Measurements from ENCODE around the gene TBCE. TPM values are rescaled to one million over a fixed set of nuclear protein-coding genes. Genes with fewer than 3 reads are reported as not detected.

Gene TBCE
- total and polyA plus RNA-seq, 5 donors from 2014 or later: 13.9 to 21.4 (median 19.7) TPM

DNA sequence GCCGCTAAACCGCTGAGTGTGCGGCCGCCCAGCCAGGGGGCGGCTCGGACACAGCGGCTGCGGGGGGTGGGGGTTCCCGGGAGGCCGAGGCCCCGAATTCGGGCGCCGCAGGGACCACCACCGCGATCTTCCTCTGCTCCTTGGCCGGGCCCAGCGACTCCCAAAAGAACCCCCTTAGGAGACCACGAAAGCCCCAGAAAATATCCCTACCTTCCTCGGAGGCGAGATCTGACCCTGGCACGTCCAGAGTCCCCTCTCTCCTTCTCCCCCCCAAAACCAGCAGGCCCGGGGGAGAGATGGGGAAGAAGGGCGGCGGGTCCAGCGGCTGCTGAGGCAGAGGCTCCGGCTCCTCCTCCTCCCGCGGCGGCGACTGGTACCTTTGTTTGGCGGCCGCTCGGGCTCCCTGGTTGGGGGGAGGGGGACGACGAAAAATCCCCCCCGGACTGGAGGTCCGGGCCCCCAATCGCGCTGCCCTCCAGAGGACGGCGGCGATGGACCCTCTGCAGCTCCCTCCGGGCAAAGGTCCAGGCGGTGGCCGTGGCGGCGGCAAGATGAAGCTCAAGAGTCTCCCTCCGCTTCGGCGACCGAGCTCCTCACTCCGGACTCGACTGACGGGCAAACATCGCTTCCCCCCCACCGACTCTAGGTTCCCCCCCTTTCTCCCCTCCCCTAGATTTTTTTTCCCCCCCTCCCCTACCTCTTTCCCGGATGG is 39.5 kb upstream of the TBCE start, which contains the start of gene ARID4B:
TSS of gene ARID4B (minus strand) at position 621 of the 712 bp plus-strand sequence. CDS start 1,260 bp downstream, outside the sequence.
- Mint-ChIP-seq H3K4me1 (peaks cover 9 to 35% (median 27%) of the 10 kb centered on the region in 4 donors), H3K4me3 (peak within 1 kb of the TSS; percentile 95 to 99 (median 98)), H3K9me3 (no peaks in the 10 kb centered on the region), H3K36me3 (peaks cover 9% of the 10 kb centered on the region), H3K27me3 (no peaks in the 10 kb centered on the region), H3K27ac (peak within 1 kb of the TSS in 2 of 3 donors; percentile 94 to 96)
- H3K27ac ChIP-seq (ENCODE audit: insufficient read depth, low read length, poor library complexity, severe bottlenecking): peak within 1 kb of the TSS; percentile 97
- ATAC-seq (ENCODE audit: low read depth in 2 of 2): no peak
- no peaks in the 10 kb centered on the region for H3K27me3 ChIP-seq (ENCODE audit: control insufficient read depth, insufficient read depth, low read length)
- H3K4me1 ChIP-seq (ENCODE audit: control insufficient read depth, insufficient read depth, low read length, poor library complexity, severe bottlenecking): peaks cover 71% of the 10 kb centered on the region
- no peaks in the 10 kb centered on the region for H3K9me3 ChIP-seq (ENCODE audit: control insufficient read depth in 2 of 2, low read length in 2 of 2)
- H3K4me3 ChIP-seq (ENCODE audit: low read depth, low read length): peak within 1 kb of the TSS; percentile 99
- no peak for DNase-seq
- peaks cover 8% of the 10 kb centered on the region for H3K36me3 ChIP-seq (ENCODE audit: control insufficient read depth, insufficient read depth, low read length)

DNA sequence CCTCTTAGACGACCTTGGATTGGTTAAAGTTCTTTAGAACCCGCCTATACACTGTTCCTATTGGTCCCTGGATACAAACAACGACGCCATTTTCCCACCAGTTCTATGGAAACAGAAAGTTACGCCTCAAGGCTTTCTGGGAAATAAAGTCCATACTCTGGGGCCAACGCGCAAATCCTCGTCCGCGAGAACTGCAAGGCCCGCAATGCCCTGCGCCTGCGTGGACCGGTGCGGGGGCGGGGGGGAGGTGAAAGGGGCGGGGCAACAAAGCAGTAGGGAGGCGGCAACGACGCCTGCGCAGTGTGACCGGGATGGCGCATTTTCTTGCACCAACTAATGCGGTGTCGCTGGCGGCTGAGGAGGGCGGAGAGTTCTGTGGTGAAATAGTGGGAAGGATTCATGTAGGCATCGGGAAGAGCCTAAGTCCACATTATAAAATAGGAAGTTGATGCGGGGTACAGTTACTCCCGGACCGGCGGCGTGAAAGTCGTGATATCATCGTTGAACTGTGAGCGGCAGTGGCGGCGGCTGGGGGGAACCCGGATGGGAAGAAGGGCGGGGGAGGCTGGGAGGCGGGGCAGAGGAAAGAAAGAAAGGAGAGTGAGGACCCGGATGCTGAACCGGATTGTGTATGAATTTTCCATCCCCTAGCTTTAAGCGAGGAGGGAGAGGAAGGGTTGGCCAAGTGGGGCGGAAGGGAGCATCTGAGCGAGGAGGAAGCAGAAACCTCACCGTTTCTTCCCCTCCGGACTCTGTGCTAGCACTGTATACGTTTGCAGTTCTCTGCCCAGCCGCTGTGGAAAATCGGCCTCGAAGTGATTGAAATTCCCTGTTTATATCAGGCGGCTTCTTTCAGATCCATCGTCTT is 38.7 kb upstream of the TBCE start, which contains the start of gene GGPS1:
TSS of gene GGPS1 (plus strand) at position 300 of the 868 bp plus-strand sequence. CDS start 6,695 bp downstream, outside the sequence.
- DNase-seq (peak; percentile 97 to 99 (median 98)), ATAC-seq (ENCODE audit: low read depth in 2 of 2) (peak; percentile 84 to 90)
- Histone ChIP-seq H3K9me3 (ENCODE audit: control insufficient read depth in 2 of 2, low read length in 2 of 2) (no peaks in the 10 kb centered on the region), H3K36me3 (ENCODE audit: control insufficient read depth, insufficient read depth, low read length) (peaks cover 8% of the 10 kb centered on the region), H3K4me1 (ENCODE audit: control insufficient read depth, insufficient read depth, low read length, poor library complexity, severe bottlenecking) (peaks cover 64% of the 10 kb centered on the region), H3K27ac (ENCODE audit: insufficient read depth, low read length, poor library complexity, severe bottlenecking) (peak within 1 kb of the TSS; percentile 97), H3K4me3 (ENCODE audit: low read depth, low read length) (peak within 1 kb of the TSS; percentile 99), H3K27me3 (ENCODE audit: control insufficient read depth, insufficient read depth, low read length) (no peaks in the 10 kb centered on the region)
- Mint-ChIP-seq H3K36me3 (peaks cover 9% of the 10 kb centered on the region), H3K27me3 (no peaks in the 10 kb centered on the region), H3K9me3 (no peaks in the 10 kb centered on the region), H3K4me1 (peaks cover 9 to 32% (median 27%) of the 10 kb centered on the region in 4 donors), H3K27ac (peak within 1 kb of the TSS in 1 of 3 donors; percentile 27), H3K4me3 (no peak within 1 kb of the TSS)

GRCh38 chr1:235329139-235329902 is 37.9 kb upstream of the TBCE start:
- peak overlapping the region; percentile 97 for H3K27ac ChIP-seq (ENCODE audit: insufficient read depth, low read length, poor library complexity, severe bottlenecking)
- DNase-seq (peak in 2 of 3 donors; percentile 40 to 79), ATAC-seq (ENCODE audit: low read depth in 2 of 2) (peak; percentile 6 to 9)
- Mint-ChIP-seq H3K36me3 (peaks cover 9% of the 10 kb centered on the region), H3K4me3 (no peak overlapping the region), H3K4me1 (peaks cover 9 to 37% (median 30%) of the 10 kb centered on the region in 4 donors), H3K27me3 (no peaks in the 10 kb centered on the region), H3K27ac (no peak overlapping the region), H3K9me3 (no peaks in the 10 kb centered on the region)
- peaks cover 57% of the 10 kb centered on the region for H3K4me1 ChIP-seq (ENCODE audit: control insufficient read depth, insufficient read depth, low read length, poor library complexity, severe bottlenecking)
- H3K36me3 ChIP-seq (ENCODE audit: control insufficient read depth, insufficient read depth, low read length): peaks cover 5% of the 10 kb centered on the region
- H3K4me3 ChIP-seq (ENCODE audit: low read depth, low read length): peak overlapping the region; percentile 99
- no peaks in the 10 kb centered on the region for H3K27me3 ChIP-seq (ENCODE audit: control insufficient read depth, insufficient read depth, low read length)
- H3K9me3 ChIP-seq (ENCODE audit: control insufficient read depth in 2 of 2, low read length in 2 of 2): no peaks in the 10 kb centered on the region

DNA sequence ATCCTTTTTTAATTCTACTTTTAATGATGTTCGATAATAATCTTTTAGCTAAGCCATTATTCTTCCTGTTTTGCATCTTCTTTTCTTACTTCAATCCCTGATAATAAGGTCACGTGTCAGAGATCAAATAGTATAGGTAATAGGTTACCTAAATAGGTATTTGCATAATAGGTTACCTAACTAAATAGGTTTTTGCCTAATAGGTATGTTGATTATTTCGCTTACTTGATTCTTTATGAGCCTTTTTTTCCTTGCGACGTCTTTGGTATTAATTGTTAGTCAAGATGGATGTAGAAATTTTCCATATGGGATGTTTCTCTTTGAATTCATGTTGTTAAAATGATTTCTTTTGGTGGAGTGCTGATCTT is 36.3 kb upstream of the TBCE start:
- Mint-ChIP-seq H3K27ac (no peak overlapping the region), H3K4me3 (no peak overlapping the region), H3K27me3 (no peaks in the 10 kb centered on the region), H3K9me3 (no peaks in the 10 kb centered on the region), H3K36me3 (peaks cover 9% of the 10 kb centered on the region), H3K4me1 (peaks cover 9 to 36% (median 25%) of the 10 kb centered on the region in 4 donors)
- ATAC-seq (ENCODE audit: low read depth in 2 of 2) (no peak), DNase-seq (no peak)
- H3K4me3 ChIP-seq (ENCODE audit: low read depth, low read length): peak overlapping the region; percentile 93
- no peaks in the 10 kb centered on the region for H3K9me3 ChIP-seq (ENCODE audit: control insufficient read depth in 2 of 2, low read length in 2 of 2)
- H3K27ac ChIP-seq (ENCODE audit: insufficient read depth, low read length, poor library complexity, severe bottlenecking): peak overlapping the region; percentile 97
- peaks cover 42% of the 10 kb centered on the region for H3K4me1 ChIP-seq (ENCODE audit: control insufficient read depth, insufficient read depth, low read length, poor library complexity, severe bottlenecking)
- H3K36me3 ChIP-seq (ENCODE audit: control insufficient read depth, insufficient read depth, low read length): peaks cover 10% of the 10 kb centered on the region
- H3K27me3 ChIP-seq (ENCODE audit: control insufficient read depth, insufficient read depth, low read length): no peaks in the 10 kb centered on the region

DNA sequence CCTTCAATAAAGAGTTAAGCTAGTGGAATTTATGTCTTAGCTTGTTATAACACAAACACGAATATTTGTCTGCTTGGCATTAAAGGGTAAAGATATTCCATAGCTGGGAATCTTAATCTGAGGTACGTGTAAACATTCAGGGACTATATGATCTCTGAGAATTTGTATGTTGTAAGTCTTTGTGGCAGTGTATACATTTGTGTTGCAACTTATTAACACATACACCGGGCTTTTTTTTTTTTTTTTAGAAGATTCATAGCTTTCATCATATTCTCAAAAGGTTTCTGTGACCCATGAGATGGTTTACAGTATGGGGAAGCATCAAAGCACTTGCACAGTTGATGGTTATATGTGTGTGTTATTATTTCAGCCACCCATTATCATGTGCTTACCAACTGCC is 35.8 kb upstream of the TBCE start:
- Histone ChIP-seq H3K4me1 (ENCODE audit: control insufficient read depth, insufficient read depth, low read length, poor library complexity, severe bottlenecking) (peaks cover 42% of the 10 kb centered on the region), H3K4me3 (ENCODE audit: low read depth, low read length) (peak overlapping the region; percentile 93), H3K9me3 (ENCODE audit: control insufficient read depth in 2 of 2, low read length in 2 of 2) (no peaks in the 10 kb centered on the region), H3K27me3 (ENCODE audit: control insufficient read depth, insufficient read depth, low read length) (no peaks in the 10 kb centered on the region), H3K27ac (ENCODE audit: insufficient read depth, low read length, poor library complexity, severe bottlenecking) (peak overlapping the region; percentile 97), H3K36me3 (ENCODE audit: control insufficient read depth, insufficient read depth, low read length) (peaks cover 11% of the 10 kb centered on the region)
- H3K9me3 Mint-ChIP-seq: no peaks in the 10 kb centered on the region
- ATAC-seq (ENCODE audit: low read depth in 2 of 2): no peak
- peaks cover 9% of the 10 kb centered on the region for H3K36me3 Mint-ChIP-seq
- H3K27me3 Mint-ChIP-seq: no peaks in the 10 kb centered on the region
- H3K27ac Mint-ChIP-seq: peak overlapping the region in 1 of 3 donors; percentile 56
- peaks cover 9 to 33% (median 24%) of the 10 kb centered on the region in 4 donors for H3K4me1 Mint-ChIP-seq
- DNase-seq: no peak
- no peak overlapping the region for H3K4me3 Mint-ChIP-seq

GRCh38 chr1:235336903-235337302 is 30.3 kb upstream of the TBCE start:
- H3K4me1 Mint-ChIP-seq: peaks cover 8 to 46% (median 25%) of the 10 kb centered on the region in 4 donors
- Histone ChIP-seq H3K4me3 (ENCODE audit: low read depth, low read length) (peak overlapping the region; percentile 82), H3K36me3 (ENCODE audit: control insufficient read depth, insufficient read depth, low read length) (peaks cover 26% of the 10 kb centered on the region), H3K27me3 (ENCODE audit: control insufficient read depth, insufficient read depth, low read length) (no peaks in the 10 kb centered on the region), H3K4me1 (ENCODE audit: control insufficient read depth, insufficient read depth, low read length, poor library complexity, severe bottlenecking) (peaks cover 26% of the 10 kb centered on the region), H3K9me3 (ENCODE audit: control insufficient read depth in 2 of 2, low read length in 2 of 2) (no peaks in the 10 kb centered on the region), H3K27ac (ENCODE audit: insufficient read depth, low read length, poor library complexity, severe bottlenecking) (peak overlapping the region; percentile 69)
- H3K27me3 Mint-ChIP-seq: no peaks in the 10 kb centered on the region
- peaks cover 8% of the 10 kb centered on the region for H3K36me3 Mint-ChIP-seq
- peak overlapping the region; percentile 57 to 78 (median 71) for H3K4me3 Mint-ChIP-seq
- peak overlapping the region; percentile 67 to 93 (median 77) for H3K27ac Mint-ChIP-seq
- ATAC-seq (ENCODE audit: low read depth in 2 of 2) (peak; percentile 93 to 98), DNase-seq (peak in 2 of 3 donors; percentile 52 to 88)
- no peaks in the 10 kb centered on the region for H3K9me3 Mint-ChIP-seq

DNA sequence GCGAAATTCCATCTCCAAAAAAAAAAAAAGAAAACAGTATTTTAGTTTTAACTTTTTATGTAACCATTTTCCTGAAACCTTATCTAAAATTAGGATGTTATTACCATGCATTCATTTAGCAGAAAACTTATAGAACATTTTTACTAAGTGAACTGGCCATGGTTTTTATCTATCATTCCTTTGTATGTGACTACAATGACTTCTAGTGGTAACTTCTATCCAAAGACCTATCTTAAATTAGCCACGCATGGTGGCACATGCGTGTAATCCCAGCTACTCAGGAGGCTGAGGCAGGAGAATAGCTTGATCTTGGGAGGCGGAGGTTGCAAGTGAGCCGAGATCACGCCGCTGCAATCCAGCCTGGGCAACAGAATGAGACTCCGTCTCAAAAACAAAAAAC is 27.5 kb upstream of the TBCE start:
- Histone ChIP-seq H3K9me3 (ENCODE audit: control insufficient read depth in 2 of 2, low read length in 2 of 2) (no peaks in the 10 kb centered on the region), H3K4me1 (ENCODE audit: control insufficient read depth, insufficient read depth, low read length, poor library complexity, severe bottlenecking) (peaks cover 18% of the 10 kb centered on the region), H3K36me3 (ENCODE audit: control insufficient read depth, insufficient read depth, low read length) (peaks cover 37% of the 10 kb centered on the region), H3K27ac (ENCODE audit: insufficient read depth, low read length, poor library complexity, severe bottlenecking) (no peak overlapping the region), H3K4me3 (ENCODE audit: low read depth, low read length) (no peak overlapping the region), H3K27me3 (ENCODE audit: control insufficient read depth, insufficient read depth, low read length) (no peaks in the 10 kb centered on the region)
- Mint-ChIP-seq H3K4me3 (peak overlapping the region in 2 of 4 donors; percentile 19 to 28), H3K27me3 (no peaks in the 10 kb centered on the region), H3K27ac (peak overlapping the region; percentile 60 to 88 (median 83)), H3K9me3 (no peaks in the 10 kb centered on the region), H3K4me1 (peaks cover 8 to 38% (median 13%) of the 10 kb centered on the region in 4 donors), H3K36me3 (peaks cover 20% of the 10 kb centered on the region)
- ATAC-seq (ENCODE audit: low read depth in 2 of 2): no peak
- DNase-seq: no peak

Measured in CD4-positive, CD25-positive, alpha-beta regulatory T cell (primary cell).